HCT116 (cell line): Measurements from ENCODE around the gene PACSIN2.

ENCODE experiments used
- CBX3 ChIP-seq: IDR thresholded peaks from 2 replicates; pipeline ENCODE4 v1.6.1; 2012; ENCODE audit warnings: low read depth
- EZH2 ChIP-seq: fragments of 200-600 bp; sonication (generic); IDR thresholded peaks from 2 replicates; pipeline ENCODE4 v1.6.1; 2017; ENCODE audit warnings: antibody characterized with exemption, mixed run types
- EZH2phosphoT487 ChIP-seq: fragments of 200-600 bp; IDR thresholded peaks from 2 replicates; pipeline ENCODE4 v1.6.1; 2018; ENCODE audit warnings: antibody characterized with exemption, borderline replicate concordance
- POLR2A ChIP-seq: IDR thresholded peaks from 2 replicates; pipeline ENCODE4 v1.7.0; 2011; ENCODE audit warnings: borderline replicate concordance; ENCODE audit not compliant: insufficient read depth, insufficient read length; ENCODE audit errors: extremely low read depth
- POLR2AphosphoS5 ChIP-seq: IDR thresholded peaks from 2 replicates; pipeline ENCODE4 v1.6.1; 2011; ENCODE audit warnings: mild to moderate bottlenecking, low read depth, low read length, moderate library complexity
- SIN3A ChIP-seq: IDR thresholded peaks from 2 replicates; pipeline ENCODE4 v1.6.1; 2012; ENCODE audit warnings: low read depth
- YY1 ChIP-seq: IDR thresholded peaks from 2 replicates; pipeline ENCODE4 v1.6.1; 2011; ENCODE audit warnings: low read length, low read depth, moderate library complexity, mild to moderate bottlenecking; ENCODE audit not compliant: insufficient replicate concordance; ENCODE audit errors: extremely low read depth
- TF ChIP-seq, protein P1 (sequence below), 3 experiments: fragments of 200-600 bp in 1 of 3; sonication (generic) in 1 of 3; IDR thresholded peaks in 2 of 3; conservative IDR thresholded peaks in 1 of 3; 2 replicates each; pipeline ENCODE4 v1.5.1; 2012 to 2017; ENCODE audit warnings: low read depth in 2 of 3, low read length in 2 of 3, antibody characterized with exemption in 1 of 3, borderline replicate concordance in 1 of 3, control low read depth in 1 of 3, mild to moderate bottlenecking in 1 of 3, mixed read lengths in 1 of 3, mixed run types in 1 of 3, moderate library complexity in 1 of 3; ENCODE audit not compliant: insufficient read depth in 1 of 3
- TF ChIP-seq, protein P2 (sequence below): IDR thresholded peaks from 2 replicates; pipeline ENCODE4 v1.6.1; 2012
- TF ChIP-seq, protein P3 (sequence below): IDR thresholded peaks from 2 replicates; pipeline ENCODE4 v1.6.1; 2012

DNA sequence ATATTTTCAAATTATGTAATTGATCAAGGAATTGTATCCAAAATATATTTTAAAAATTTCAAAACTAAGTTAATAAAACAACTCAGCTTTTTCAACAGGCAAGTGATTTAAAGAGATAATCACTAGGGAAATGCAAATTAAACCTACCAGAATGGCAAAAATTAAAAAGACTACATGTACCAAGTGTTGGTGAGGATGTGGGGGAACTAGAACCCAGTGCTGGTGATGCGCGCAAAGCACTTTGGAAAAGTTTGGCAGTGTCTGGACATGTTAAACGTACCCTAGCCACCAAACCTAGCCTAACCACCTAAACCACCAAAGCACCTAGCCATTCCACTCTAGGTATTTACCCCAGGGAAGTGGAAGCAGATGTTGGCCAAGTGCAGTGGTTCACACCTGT, 22.9 kb downstream of the PACSIN2 start:
- TF ChIP-seq EZH2 (no peak), SIN3A (no peak), CBX3 (no peak), POLR2AphosphoS5 (no peak), POLR2A (no peak), EZH2phosphoT487 (no peak), YY1 (no peak)
- TF ChIP-seq, protein P1, sequence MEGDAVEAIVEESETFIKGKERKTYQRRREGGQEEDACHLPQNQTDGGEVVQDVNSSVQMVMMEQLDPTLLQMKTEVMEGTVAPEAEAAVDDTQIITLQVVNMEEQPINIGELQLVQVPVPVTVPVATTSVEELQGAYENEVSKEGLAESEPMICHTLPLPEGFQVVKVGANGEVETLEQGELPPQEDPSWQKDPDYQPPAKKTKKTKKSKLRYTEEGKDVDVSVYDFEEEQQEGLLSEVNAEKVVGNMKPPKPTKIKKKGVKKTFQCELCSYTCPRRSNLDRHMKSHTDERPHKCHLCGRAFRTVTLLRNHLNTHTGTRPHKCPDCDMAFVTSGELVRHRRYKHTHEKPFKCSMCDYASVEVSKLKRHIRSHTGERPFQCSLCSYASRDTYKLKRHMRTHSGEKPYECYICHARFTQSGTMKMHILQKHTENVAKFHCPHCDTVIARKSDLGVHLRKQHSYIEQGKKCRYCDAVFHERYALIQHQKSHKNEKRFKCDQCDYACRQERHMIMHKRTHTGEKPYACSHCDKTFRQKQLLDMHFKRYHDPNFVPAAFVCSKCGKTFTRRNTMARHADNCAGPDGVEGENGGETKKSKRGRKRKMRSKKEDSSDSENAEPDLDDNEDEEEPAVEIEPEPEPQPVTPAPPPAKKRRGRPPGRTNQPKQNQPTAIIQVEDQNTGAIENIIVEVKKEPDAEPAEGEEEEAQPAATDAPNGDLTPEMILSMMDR (IDR thresholded peaks at IDR 0.05 in 2 of 3, conservative IDR thresholded peaks at IDR 0.05 in 1 of 3; ENCODE audit: borderline replicate concordance in 1 of 3, insufficient read depth in 1 of 3, low read depth in 2 of 3, low read length in 2 of 3): no peak
- TF ChIP-seq, protein P2, sequence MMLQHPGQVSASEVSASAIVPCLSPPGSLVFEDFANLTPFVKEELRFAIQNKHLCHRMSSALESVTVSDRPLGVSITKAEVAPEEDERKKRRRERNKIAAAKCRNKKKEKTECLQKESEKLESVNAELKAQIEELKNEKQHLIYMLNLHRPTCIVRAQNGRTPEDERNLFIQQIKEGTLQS: no peak
- TF ChIP-seq, protein P3, sequence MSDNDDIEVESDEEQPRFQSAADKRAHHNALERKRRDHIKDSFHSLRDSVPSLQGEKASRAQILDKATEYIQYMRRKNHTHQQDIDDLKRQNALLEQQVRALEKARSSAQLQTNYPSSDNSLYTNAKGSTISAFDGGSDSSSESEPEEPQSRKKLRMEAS: no peak
